GM12875 (cell line): Measurements from ENCODE around the gene PSMB7.

Source experiments
- H3K4me3 ChIP-seq: one replicate; pipeline ENCODE4 v1.5.1; 2011; ENCODE audit warnings: low read depth, low read length, control low read depth
- TF ChIP-seq, protein P1 (sequence below): IDR thresholded peaks from 2 replicates; pipeline ENCODE4 v1.5.1; 2011; ENCODE audit warnings: low read depth, mild to moderate bottlenecking, control low read depth, inconsistent platforms, low read length, moderate library complexity, borderline replicate concordance; ENCODE audit not compliant: insufficient read depth

PSMB7 gene

DNA sequence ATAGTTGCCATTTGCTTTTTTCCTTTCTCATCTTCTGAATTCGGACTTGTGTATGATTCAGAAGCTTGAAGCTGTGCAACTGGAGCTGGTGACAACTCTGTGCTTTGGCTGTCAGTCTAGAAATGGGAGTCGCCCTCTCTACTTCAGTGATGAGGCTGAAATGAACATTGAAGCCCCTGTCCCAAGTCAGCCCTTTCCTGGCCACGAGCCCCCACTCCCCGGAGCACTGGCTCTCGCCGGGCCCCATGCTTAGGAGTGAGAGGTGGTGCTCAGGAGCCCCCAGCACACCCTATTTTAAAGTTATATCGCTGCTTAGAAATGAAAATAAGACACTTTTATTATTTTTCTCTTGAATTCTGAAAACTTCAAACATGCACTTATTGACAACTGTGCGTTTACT, 66.0 kb downstream of the PSMB7 start:
- TF ChIP-seq, protein P1, sequence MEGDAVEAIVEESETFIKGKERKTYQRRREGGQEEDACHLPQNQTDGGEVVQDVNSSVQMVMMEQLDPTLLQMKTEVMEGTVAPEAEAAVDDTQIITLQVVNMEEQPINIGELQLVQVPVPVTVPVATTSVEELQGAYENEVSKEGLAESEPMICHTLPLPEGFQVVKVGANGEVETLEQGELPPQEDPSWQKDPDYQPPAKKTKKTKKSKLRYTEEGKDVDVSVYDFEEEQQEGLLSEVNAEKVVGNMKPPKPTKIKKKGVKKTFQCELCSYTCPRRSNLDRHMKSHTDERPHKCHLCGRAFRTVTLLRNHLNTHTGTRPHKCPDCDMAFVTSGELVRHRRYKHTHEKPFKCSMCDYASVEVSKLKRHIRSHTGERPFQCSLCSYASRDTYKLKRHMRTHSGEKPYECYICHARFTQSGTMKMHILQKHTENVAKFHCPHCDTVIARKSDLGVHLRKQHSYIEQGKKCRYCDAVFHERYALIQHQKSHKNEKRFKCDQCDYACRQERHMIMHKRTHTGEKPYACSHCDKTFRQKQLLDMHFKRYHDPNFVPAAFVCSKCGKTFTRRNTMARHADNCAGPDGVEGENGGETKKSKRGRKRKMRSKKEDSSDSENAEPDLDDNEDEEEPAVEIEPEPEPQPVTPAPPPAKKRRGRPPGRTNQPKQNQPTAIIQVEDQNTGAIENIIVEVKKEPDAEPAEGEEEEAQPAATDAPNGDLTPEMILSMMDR, result no peak
- H3K4me3 ChIP-seq, result no peak overlapping the region

DNA sequence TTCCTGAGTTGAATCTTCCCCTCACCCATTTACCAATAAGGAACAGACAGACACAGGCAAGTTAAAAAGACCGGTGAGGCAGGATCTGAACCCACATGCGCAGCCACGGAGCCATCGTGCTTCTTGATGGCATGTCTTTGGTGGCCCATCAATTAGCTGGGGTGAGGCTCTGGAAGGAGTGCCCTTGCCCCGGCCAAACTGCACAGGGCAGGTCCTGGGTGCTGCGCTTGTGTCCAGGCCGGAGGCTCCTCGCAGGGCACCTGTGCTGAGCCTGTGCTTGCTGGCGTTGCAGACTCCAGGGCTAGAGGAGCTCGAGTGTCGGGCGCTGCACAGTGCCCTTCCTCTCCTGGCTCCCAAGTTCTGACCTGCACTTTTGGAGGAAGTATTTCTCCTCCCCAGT, 66.4 kb downstream of the PSMB7 start:
- no peak overlapping the region for H3K4me3 ChIP-seq
- TF ChIP-seq, protein P1, result no peak

DNA sequence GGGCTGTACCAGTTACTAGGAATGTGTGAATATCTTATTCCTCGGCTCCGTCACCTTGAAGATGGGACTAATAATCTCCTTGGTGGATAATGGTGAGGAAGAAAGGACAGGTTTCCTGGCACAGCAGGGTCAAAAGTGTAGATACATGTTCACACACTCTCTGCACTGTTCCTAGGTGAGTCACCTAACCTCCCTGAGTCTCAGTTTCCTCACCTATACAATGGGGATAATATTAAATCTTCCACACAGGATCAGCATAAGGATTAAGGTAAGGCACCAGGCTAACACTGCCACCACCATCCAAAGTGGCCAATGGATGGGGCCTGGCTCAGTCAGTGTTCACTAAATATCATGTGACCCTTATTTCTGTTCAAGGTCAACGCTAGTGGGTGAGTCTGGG, 66.9 kb downstream of the PSMB7 start:
- TF ChIP-seq, protein P1, result no peak

DNA sequence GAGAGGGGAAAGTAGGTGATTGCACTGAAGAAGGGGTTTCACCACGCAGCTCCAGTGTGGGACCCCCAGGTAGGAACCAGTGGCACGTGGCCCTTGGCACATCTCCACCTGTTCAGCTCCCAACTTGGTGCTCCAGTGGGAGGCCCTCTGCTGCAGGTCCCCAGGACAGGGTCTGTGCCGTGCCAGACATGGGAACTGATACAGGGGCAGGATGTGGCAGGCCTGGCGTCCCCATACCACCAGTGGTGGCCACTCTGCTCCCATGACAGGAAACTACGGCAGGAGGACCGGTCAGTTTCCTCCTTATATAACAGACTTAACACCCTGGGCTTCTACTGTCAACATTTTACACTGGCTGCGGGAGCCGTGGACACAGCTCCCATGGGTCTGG, 67.3 kb downstream of the PSMB7 start:
- TF ChIP-seq, protein P1, result no peak
- H3K4me3 ChIP-seq, result no peak overlapping the region

More for the DNA sequence above, 66.9 kb downstream of the PSMB7 start:
- H3K4me3 ChIP-seq, result no peak overlapping the region

DNA sequence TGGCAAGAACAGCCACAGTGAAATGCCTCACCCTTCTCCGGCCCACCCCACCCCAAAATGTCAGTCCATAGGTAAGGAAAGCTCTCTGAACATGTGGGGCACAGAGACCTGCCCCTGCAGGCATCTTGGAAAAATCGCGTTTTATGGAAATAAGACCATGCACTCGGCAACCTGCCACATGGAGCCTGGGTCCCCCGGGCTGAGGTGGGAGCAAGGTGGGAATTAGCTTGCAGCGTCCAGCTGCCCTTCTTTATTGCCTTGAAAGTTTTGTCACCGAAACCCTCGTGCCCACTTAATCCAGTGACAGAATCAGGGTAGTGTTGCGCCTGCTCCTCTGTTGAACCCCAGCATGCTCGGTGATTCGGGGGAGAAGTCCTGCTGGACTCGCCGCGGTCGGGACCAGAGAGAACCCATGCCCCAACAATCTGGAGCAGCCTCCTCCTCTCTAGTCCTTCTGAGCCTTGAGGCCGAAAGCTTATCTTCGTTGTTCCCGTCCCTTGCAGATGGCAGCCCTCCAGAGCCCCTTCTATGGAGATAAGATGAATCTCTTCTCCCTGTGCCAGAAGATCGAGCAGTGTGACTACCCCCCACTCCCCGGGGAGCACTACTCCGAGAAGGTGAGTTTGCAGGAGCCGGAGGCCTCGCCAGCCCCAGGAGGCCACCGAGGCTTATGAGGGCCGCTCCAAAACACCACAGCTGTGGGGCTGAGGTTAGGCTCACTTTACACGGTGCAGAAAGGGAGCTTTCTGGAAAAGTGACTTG, 67.9 kb downstream of the PSMB7 start:
- H3K4me3 ChIP-seq, result no peak overlapping the region
- TF ChIP-seq, protein P1, result no peak

DNA sequence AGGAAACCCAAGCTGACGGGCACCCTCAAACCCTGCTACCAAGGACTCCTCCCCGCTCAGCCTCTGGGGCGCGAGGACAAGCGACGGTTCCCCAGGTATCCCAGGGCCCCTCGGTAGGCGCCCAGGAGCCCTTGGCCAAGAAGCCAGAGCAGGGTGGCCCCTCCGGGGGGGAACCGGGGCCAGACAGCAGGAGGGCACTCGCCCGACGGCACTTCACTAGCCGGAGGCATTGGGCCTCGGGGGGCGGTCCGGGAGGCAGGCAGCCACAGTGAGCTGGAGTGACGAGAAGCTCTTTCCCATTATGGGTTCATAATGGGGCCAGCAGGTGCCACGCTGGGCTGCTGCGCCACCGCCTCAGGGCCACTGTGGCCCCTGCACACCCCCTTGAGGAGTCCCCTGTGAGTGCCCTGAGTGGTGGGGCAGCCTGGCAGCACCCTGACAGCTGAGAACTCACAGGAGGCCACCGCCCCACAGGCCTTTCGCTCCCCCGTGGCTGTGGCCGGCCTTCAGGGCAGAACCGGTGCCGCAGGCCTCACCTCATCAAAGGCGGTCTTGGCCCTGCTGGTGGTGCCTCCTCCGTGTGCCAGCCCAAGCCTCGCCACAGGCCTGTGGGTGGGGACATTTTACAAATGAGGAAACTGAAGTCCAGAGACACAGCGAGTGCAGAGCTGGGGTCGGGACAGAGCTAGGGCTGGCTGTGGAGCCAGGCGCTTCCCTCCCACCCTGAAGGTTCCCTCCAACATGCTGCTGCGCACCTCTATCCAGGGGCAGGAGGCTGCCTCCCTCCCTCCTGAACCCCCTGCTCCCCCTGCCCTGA, 68.7 kb downstream of the PSMB7 start:
- no peak overlapping the region for H3K4me3 ChIP-seq
- TF ChIP-seq, protein P1, result no peak
